Forelimb muscle (tissue), 1 donor: Measurements from ENCODE around the gene MLN. TPM values are rescaled to one million over a fixed set of nuclear protein-coding genes. Genes with fewer than 3 reads are reported as not detected.

Experiments
- DNase-seq: peaks from one replicate; pipeline ENCODE4 v3.0.0-alpha.2; 2013; ENCODE audit warnings: low read depth
- polyA plus RNA-seq: library from polyadenylated mRNA; unstranded; fragments of 120-200 nt; gene quantifications from one replicate; pipeline ENCODE4 v1.2.1, GENCODE V29; 2013; ENCODE audit not compliant: insufficient read length

The MLN gene
- polyA plus RNA-seq, 1 donor = not detected

GRCh38 chr6:33771146-33772081 lies 32.4 kb downstream of the MLN start:
- DNase-seq = no peak

DNA sequence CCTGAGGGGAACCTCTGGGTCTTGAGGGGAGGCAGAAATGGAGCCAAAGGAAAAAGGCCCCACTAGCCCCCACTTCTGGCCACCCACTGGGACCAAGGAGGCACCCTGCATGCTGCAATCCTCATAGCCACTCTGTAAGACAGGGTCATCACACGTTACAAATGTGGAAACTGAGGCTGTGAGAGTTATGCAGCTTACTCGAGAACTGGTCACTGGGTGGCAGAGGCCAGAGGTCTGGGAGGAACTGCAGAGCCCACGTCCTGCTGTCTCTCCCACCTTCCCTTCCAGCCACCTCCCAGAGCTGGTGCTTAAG lies 33.0 kb downstream of the MLN start:
- no peak for DNase-seq

DNA sequence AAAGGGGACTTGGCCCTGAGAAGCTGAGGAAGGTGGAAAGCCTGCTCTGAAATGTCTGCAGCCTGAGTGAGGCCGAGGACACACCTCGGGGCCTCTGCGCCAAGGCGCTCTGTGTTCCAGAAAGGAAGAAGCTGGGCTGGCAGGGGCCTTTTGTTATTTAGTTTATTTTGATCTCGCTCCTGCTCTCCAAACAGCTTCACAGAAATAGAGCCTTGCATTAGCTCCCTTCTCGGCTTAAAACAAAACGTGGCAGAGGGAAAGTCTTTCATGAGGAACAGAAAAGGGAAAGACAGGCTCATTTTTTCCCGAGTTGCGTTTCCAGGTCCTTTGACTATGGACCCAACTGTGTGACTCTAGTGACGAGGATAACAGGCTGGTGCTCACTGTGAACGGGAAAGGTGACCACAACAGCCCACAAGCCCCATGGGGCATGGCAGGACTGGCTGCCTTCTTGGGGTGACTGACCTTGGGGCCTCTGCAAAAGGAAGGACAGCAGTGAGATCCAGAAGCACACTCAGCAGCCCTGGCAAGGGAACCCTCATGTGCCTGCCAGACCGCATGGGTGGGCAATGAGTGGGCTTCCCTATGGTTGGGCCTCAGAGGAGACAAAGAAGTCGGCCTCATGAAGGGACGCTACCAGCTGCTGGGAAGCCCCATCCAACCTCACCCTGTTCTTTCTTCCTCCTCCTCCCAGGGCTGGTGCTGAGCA lies 33.5 kb downstream of the MLN start:
- no peak for DNase-seq

GRCh38 chr6:33769248-33769821 lies 34.5 kb downstream of the MLN start:
- no peak for DNase-seq

- no peak for DNase-seq
Measured at GRCh38 chr6:33768644-33769120, 35.1 kb downstream of the MLN start.

DNA sequence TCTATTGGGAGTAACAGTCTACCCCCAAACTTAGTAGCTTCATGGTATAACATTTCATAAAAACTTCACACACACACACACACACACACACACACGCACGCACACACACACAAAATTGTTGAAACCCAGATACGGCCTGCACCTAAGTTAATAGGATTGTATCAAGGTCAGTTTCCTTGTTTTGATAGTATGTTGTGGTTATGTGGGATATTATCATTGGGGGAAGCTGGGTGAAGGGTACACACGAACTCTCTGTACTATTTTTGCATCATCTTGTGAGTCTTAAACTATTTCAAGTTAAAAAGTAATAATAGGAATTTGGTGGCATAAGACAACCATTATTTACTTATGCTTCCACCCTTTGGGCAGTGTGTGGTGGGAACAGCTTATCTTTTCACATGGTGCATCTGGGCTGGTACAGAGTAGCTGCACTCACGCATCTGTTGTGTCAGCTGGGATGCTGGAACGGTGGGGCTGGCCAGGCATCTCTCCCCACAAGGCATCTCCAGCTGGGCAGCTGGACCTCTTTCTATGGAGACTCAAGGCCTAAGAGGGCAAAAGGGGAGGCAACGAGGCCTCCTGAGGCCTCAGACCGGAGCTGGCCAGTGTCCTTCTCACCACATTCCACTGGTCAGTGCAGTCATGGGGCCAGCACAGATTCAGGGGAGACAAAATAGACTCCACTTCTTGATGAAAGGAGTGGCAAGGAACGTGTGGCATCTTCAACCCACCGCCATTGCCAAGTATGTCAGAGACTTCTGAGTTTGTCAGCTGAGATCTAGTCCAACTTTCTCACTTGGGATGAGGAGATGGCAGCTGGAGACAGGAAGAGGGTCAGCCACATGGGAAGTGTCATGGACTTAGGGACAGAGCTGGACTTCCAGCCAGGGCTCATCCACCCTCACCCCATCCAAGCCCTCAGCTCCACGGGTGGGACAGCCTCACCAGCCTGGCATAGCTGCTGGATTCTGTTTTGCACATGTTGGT lies 36.6 kb downstream of the MLN start:
- no peak for DNase-seq

DNA sequence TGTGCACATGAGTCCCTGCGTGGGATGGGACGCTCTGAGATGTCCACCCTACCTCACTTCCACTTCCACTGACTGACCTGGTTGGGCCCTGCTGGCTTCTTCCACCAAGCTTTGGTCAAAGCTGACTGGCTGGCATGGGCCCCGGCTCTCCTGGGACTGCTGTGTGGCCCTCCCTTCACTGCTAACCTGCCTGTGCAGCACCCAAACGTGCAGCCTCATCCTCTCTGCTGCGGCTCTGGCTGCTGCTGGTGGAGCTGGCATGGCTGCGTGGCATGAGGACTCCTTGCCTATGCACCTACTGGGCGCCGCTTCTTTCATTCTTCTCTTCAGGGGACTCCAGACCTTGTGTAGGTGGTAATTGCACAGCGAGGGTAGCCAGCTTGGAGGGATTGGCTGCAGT lies 38.4 kb downstream of the MLN start:
- DNase-seq = no peak

- DNase-seq = no peak
Measured at GRCh38 chr6:33764036-33764435, 39.8 kb downstream of the MLN start.

- DNase-seq = no peak
Measured at GRCh38 chr6:33763483-33763882, 40.3 kb downstream of the MLN start.

DNA sequence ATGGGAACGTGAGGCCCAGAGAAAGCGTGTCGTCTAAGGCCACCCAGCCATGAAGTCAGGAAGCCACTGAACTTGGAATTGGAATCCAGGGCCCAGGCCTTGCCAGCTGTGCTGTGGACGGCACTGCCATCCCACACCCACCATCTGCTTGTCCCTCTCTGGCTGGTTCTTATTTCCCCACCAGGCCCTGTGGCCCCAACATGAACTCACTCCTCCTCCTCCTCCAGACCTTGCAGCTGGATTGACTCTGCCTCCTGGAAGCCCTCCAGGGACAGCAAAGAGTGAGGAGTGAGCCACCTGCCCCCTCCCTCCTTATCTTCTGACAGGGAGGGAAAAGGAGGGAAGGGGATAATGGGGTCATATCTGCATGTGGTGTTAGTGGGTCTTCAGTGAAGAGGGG lies 41.1 kb downstream of the MLN start:
- no peak for DNase-seq

DNA sequence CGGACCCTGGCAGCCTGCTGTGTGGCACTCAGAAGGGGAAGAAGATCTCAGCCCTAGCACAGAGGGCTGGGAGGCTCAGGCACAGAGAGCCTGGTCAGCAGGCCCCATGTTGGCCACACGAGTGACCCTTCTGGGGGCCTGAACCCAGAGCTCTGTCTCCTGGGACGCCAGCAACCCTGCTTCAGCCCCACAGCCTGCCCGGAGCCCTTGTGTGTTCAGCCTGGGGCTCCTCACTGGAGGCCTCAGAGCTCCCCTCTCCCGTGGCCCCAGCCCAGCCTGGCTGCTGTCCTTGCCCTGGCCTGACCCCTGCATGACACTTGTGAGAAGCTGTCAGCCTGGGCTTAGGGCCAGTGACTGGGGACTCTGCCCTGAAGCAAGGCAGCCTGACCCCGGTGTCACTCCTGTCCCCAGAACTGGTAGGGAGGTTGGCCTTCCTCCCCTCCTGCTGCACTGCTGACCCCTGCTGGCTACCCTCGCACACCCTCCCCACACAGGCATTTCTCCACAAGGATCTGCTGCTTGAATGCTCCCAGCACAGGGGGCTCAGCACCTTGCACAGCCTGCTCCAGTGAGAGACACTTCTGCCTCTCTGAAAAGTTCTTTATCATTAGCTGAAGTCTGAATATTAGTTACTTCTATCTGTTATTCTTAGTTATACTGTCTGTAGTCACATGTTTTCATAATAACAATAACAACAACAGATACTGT lies 41.7 kb downstream of the MLN start:
- DNase-seq = no peak

- DNase-seq = no peak
Measured at GRCh38 chr6:33761581-33761921, 42.3 kb downstream of the MLN start.

- DNase-seq = no peak
Measured at GRCh38 chr6:33759887-33760629, 43.7 kb downstream of the MLN start.

GRCh38 chr6:33758815-33759216 lies 45.0 kb downstream of the MLN start:
- no peak for DNase-seq

DNA sequence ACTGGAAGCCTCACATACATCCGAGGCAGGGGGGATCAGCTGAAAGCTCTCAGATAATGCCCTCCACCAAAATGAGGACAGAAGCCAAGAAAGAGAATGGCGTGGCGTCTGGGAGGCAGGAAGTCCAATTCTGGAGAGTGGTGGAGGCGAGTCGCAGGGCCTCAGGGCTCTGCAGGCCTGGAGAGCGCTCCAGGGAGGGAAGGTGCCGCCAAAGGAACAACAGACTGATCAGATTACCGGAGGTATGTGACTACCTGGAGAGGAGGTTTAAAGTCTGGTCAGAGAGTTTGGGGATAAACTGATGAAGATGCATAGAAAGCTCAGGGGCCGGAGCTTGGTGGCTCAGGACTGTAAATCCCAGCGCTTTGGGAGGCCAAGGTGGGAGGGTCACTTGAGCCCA lies 45.9 kb downstream of the MLN start:
- no peak for DNase-seq

DNA sequence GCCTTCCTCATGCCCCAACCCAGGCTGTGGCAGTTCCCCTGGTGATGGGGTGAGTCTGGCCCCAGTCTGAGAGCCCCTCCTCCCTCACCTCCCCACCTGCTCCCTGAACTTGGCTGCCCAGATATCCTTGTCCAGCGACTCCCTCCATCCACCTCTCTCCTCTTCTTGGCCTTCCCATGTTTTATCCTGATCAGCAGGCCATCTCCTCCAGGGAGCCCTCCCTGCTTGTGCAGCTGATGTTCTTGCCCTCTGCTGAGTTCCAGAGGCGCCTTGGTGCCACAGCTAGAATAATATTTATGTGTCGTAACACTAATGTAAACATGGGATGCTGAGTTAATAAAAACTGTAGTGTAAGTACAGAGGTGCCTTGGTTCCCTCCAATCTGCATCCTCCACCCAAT lies 46.7 kb downstream of the MLN start:
- DNase-seq = no peak

DNA sequence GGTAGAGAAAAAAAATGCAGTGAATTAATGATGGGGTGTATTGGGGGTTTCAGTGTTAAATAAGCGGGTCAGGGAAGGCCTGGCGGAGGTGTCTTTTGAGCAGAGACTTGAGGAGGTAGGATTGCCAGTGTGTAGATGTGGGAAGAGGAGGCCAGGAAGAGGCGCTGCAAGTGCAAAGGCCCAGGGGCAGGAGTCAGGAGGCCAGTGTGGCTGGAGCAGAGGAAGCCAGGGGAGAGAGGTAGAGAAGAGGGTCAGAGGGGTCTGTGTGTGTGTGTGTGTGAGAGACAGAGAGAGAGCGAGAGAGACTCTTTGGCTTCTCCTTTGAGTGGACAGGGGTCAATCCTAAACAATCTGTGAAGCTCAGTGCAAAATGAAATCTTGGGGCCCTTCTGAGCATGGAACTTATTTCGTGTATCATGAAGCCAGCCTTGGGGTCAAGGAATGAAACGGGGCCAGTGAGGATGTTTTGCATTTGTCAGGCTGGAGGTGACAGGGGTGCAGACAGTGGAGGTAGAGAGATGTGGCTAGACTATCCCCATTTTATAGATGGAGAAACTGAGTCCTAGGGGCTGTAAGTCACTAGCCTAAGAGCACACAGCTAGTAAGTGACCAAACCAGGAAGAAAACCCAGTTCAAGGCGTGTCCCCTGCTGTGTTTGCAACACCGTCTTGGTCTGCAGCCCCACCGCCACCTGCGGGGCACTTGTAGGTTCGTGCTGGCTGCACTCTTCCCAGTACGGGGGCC lies 47.4 kb downstream of the MLN start:
- no peak for DNase-seq

DNA sequence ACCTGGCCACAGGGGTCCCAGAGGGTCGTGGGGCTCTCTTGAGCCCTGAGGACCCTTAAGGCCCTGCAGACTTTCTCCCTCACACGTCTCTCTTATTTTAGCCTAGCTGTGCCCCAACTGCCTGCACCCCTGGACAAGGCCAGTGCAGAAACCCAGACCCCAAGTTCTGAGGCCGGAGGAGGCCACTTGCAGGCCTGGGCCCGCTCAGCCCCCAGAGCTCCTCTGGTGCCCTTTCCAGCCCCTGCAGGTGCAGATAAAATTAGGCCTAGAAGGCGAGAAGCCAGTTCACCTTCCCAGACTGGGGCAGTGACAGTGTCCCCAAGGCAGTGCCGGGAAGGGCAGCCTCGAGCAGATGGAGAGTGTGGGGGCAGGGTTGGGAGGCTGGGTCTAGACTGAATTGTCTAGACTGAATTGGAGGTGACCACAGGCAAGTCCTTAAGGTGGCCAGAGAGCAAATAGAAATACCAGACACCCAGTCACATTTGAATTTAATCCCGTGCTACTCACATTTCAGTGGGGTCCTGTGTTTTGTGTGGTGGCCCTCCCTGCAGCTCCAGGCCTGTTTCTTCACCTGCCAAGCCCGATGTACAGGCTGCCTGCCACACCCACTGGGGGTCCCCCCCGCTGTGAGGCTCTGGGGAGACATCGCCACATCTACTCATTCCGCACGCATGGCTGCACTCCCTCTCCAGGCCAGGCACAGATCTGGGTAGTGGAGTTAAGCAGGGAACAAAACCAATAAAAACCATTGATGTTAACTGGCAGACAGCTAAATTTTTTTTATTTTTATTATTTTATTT lies 48.5 kb downstream of the MLN start:
- DNase-seq = no peak

- DNase-seq = no peak
Measured at GRCh38 chr6:33754222-33754621, 49.6 kb downstream of the MLN start.
